ENCODE results near the gene CELSR3. TPM values are rescaled to one million over a fixed set of nuclear protein-coding genes. Genes with fewer than 3 reads are reported as not detected.

The CELSR3 gene
- total RNA-seq, 2 donors from 2014 or later, result 20.7 to 30.1 TPM

- Mint-ChIP-seq H3K9me3 (no peaks in the 10 kb centered on the region), H3K36me3 (ENCODE audit: low read depth) (peaks cover 46% of the 10 kb centered on the region), H3K4me1 (peaks cover 13% of the 10 kb centered on the region), H3K4me3 (peak overlapping the region; percentile 70), H3K27me3 (ENCODE audit: insufficient read depth) (no peaks in the 10 kb centered on the region), H3K27ac (peak overlapping the region; percentile 37)
- Histone ChIP-seq H3K27ac (ENCODE audit: low read depth, low read length) (no peak overlapping the region), H3K36me3 (ENCODE audit: control insufficient read depth, insufficient read depth, low read length) (peaks cover 60% of the 10 kb centered on the region), H3K9ac (ENCODE audit: extremely low read depth, low read length, poor library complexity, severe bottlenecking) (no peak overlapping the region), H3K27me3 (ENCODE audit: control insufficient read depth, insufficient read depth, low read length, poor library complexity, severe bottlenecking) (no peaks in the 10 kb centered on the region), H3K4me1 (ENCODE audit: control insufficient read depth, insufficient read depth, low read length) (peaks cover 9% of the 10 kb centered on the region), H3K4me3 (ENCODE audit: low read length) (peak overlapping the region; percentile 94), H3K9me3 (ENCODE audit: control insufficient read depth, low read length) (no peaks in the 10 kb centered on the region)
- DNase-seq, result peak; percentile 59
- WGBS, 2 experiments (ENCODE audit: insufficient coverage in 1 of 2, insufficient read length in 1 of 2), result 85 to 92% methylated on average over 5 to 10 of the region's 10 CpGs
- no peak for TF ChIP-seq CTCF (conservative IDR thresholded peaks at IDR 0.05)
Measured at GRCh38 chr3:48686538-48687219, 24.0 kb upstream of the CELSR3 start.

- peak within 1 kb of the TSS; percentile 94 for H3K4me3 ChIP-seq (ENCODE audit: low read length)
- peak within 1 kb of the TSS; percentile 70 for H3K4me3 Mint-ChIP-seq
- H3K27me3 Mint-ChIP-seq (ENCODE audit: insufficient read depth), result no peaks in the 10 kb centered on the region
- H3K36me3 ChIP-seq (ENCODE audit: control insufficient read depth, insufficient read depth, low read length), result peaks cover 61% of the 10 kb centered on the region
- peaks cover 13% of the 10 kb centered on the region for H3K4me1 Mint-ChIP-seq
- 2 to 3% methylated on average over 40 to 97 of the region's 97 CpGs for WGBS, 2 experiments (ENCODE audit: insufficient coverage in 1 of 2, insufficient read length in 1 of 2)
- peak within 1 kb of the TSS; percentile 72 for H3K27ac Mint-ChIP-seq
- peaks cover 9% of the 10 kb centered on the region for H3K4me1 ChIP-seq (ENCODE audit: control insufficient read depth, insufficient read depth, low read length)
- H3K27ac ChIP-seq (ENCODE audit: low read depth, low read length), result peak within 1 kb of the TSS; percentile 50
- DNase-seq, result peak; percentile 96
- no peaks in the 10 kb centered on the region for H3K9me3 ChIP-seq (ENCODE audit: control insufficient read depth, low read length)
- H3K27me3 ChIP-seq (ENCODE audit: control insufficient read depth, insufficient read depth, low read length, poor library complexity, severe bottlenecking), result no peaks in the 10 kb centered on the region
- H3K9ac ChIP-seq (ENCODE audit: extremely low read depth, low read length, poor library complexity, severe bottlenecking), result peak within 1 kb of the TSS; percentile 72
- no peaks in the 10 kb centered on the region for H3K9me3 Mint-ChIP-seq
- peak; percentile 81 for TF ChIP-seq CTCF (conservative IDR thresholded peaks at IDR 0.05)
- peaks cover 47% of the 10 kb centered on the region for H3K36me3 Mint-ChIP-seq (ENCODE audit: low read depth)
Measured at GRCh38 chr3:48685603-48686511, 23.2 kb upstream of the CELSR3 start, which contains the start of gene NCKIPSD. NCKIPSD (minus strand) TSS chr3:48685915; CDS start chr3:48685807, 108 bp downstream.

- H3K4me3 Mint-ChIP-seq, result peak overlapping the region; percentile 70
- DNase-seq, result no peak
- Histone ChIP-seq H3K4me1 (ENCODE audit: control insufficient read depth, insufficient read depth, low read length) (peaks cover 9% of the 10 kb centered on the region), H3K9ac (ENCODE audit: extremely low read depth, low read length, poor library complexity, severe bottlenecking) (peak overlapping the region; percentile 72), H3K4me3 (ENCODE audit: low read length) (peak overlapping the region; percentile 94), H3K9me3 (ENCODE audit: control insufficient read depth, low read length) (no peaks in the 10 kb centered on the region), H3K27ac (ENCODE audit: low read depth, low read length) (peak overlapping the region; percentile 50), H3K27me3 (ENCODE audit: control insufficient read depth, insufficient read depth, low read length, poor library complexity, severe bottlenecking) (no peaks in the 10 kb centered on the region), H3K36me3 (ENCODE audit: control insufficient read depth, insufficient read depth, low read length) (peaks cover 64% of the 10 kb centered on the region)
- peaks cover 13% of the 10 kb centered on the region for H3K4me1 Mint-ChIP-seq
- no peaks in the 10 kb centered on the region for H3K9me3 Mint-ChIP-seq
- WGBS, 2 experiments (ENCODE audit: insufficient coverage in 1 of 2, insufficient read length in 1 of 2), result 10 to 14% methylated on average over 8 to 13 of the region's 13 CpGs
- no peaks in the 10 kb centered on the region for H3K27me3 Mint-ChIP-seq (ENCODE audit: insufficient read depth)
- H3K27ac Mint-ChIP-seq, result peak overlapping the region; percentile 72
- TF ChIP-seq CTCF (conservative IDR thresholded peaks at IDR 0.05), result no peak
- peaks cover 51% of the 10 kb centered on the region for H3K36me3 Mint-ChIP-seq (ENCODE audit: low read depth)
Measured at GRCh38 chr3:48685293-48685602, 22.6 kb upstream of the CELSR3 start.
